ENCODE data around the gene SAE1.

The SAE1 gene

GRCh38 chr19:47230054-47230920 is 99.7 kb downstream of the SAE1 start:
- no peak for DNase-seq (ENCODE audit: low read depth, low spot score)
- Histone ChIP-seq H3K27ac (ENCODE audit: low read length) (no peak overlapping the region), H3K4me1 (ENCODE audit: control insufficient read depth, insufficient read depth, low read length) (peaks cover 16% of the 10 kb centered on the region), H3K27me3 (ENCODE audit: control insufficient read depth, insufficient read depth, low read length) (no peaks in the 10 kb centered on the region), H3K4me3 (ENCODE audit: low read length) (peak overlapping the region; percentile 97), H3K36me3 (ENCODE audit: control insufficient read depth, insufficient read depth, low read length) (no peaks in the 10 kb centered on the region), H3K9me3 (ENCODE audit: control insufficient read depth, insufficient read depth, low read length) (no peaks in the 10 kb centered on the region)
- no CpG with 5 or more reads among the region's 84 CpGs for WGBS (ENCODE audit: insufficient coverage, insufficient read length)

GRCh38 chr19:47230921-47231214 is 100.2 kb downstream of the SAE1 start, which contains the start of gene BBC3:
Gene BBC3 (minus strand): TSS chr19:47231199. CDS start chr19:47228431, 2,768 bp downstream.
- Histone ChIP-seq H3K4me1 (ENCODE audit: control insufficient read depth, insufficient read depth, low read length) (peaks cover 16% of the 10 kb centered on the region), H3K27me3 (ENCODE audit: control insufficient read depth, insufficient read depth, low read length) (no peaks in the 10 kb centered on the region), H3K9me3 (ENCODE audit: control insufficient read depth, insufficient read depth, low read length) (no peaks in the 10 kb centered on the region), H3K27ac (ENCODE audit: low read length) (no peak within 1 kb of the TSS), H3K36me3 (ENCODE audit: control insufficient read depth, insufficient read depth, low read length) (no peaks in the 10 kb centered on the region), H3K4me3 (ENCODE audit: low read length) (peak within 1 kb of the TSS; percentile 97)
- DNase-seq (ENCODE audit: low read depth, low spot score), result no peak
- no CpG with 5 or more reads among the region's 43 CpGs for WGBS (ENCODE audit: insufficient coverage, insufficient read length)

- Histone ChIP-seq H3K27me3 (ENCODE audit: control insufficient read depth, insufficient read depth, low read length) (no peaks in the 10 kb centered on the region), H3K27ac (ENCODE audit: low read length) (no peak overlapping the region), H3K4me3 (ENCODE audit: low read length) (peak overlapping the region; percentile 97; the same call in 1 of the 2 replicates), H3K4me1 (ENCODE audit: control insufficient read depth, insufficient read depth, low read length) (peaks cover 16% of the 10 kb centered on the region), H3K36me3 (ENCODE audit: control insufficient read depth, insufficient read depth, low read length) (no peaks in the 10 kb centered on the region), H3K9me3 (ENCODE audit: control insufficient read depth, insufficient read depth, low read length) (no peaks in the 10 kb centered on the region)
- no CpG with 5 or more reads among the region's 51 CpGs for WGBS (ENCODE audit: insufficient coverage, insufficient read length)
- DNase-seq (ENCODE audit: low read depth, low spot score), result no peak
Measured at GRCh38 chr19:47231215-47232054, 100.8 kb downstream of the SAE1 start.

- Histone ChIP-seq H3K9me3 (ENCODE audit: control insufficient read depth, insufficient read depth, low read length) (no peaks in the 10 kb centered on the region), H3K4me3 (ENCODE audit: low read length) (no peak overlapping the region), H3K36me3 (ENCODE audit: control insufficient read depth, insufficient read depth, low read length) (no peaks in the 10 kb centered on the region), H3K27me3 (ENCODE audit: control insufficient read depth, insufficient read depth, low read length) (no peaks in the 10 kb centered on the region), H3K27ac (ENCODE audit: low read length) (no peak overlapping the region), H3K4me1 (ENCODE audit: control insufficient read depth, insufficient read depth, low read length) (peaks cover 15% of the 10 kb centered on the region)
- WGBS (ENCODE audit: insufficient coverage, insufficient read length), result no CpG with 5 or more reads among the region's 16 CpGs
- no peak for DNase-seq (ENCODE audit: low read depth, low spot score)
Measured at GRCh38 chr19:47232422-47233211, 102.0 kb downstream of the SAE1 start.

GRCh38 chr19:47236072-47236675 is 105.5 kb downstream of the SAE1 start:
- H3K4me3 ChIP-seq (ENCODE audit: low read length), result no peak overlapping the region
- WGBS (ENCODE audit: insufficient coverage, insufficient read length), result no CpG with 5 or more reads among the region's 12 CpGs
- no peaks in the 10 kb centered on the region for H3K36me3 ChIP-seq (ENCODE audit: control insufficient read depth, insufficient read depth, low read length)
- peaks cover 15% of the 10 kb centered on the region for H3K4me1 ChIP-seq (ENCODE audit: control insufficient read depth, insufficient read depth, low read length)
- H3K9me3 ChIP-seq (ENCODE audit: control insufficient read depth, insufficient read depth, low read length), result no peaks in the 10 kb centered on the region
- H3K27me3 ChIP-seq (ENCODE audit: control insufficient read depth, insufficient read depth, low read length), result no peaks in the 10 kb centered on the region
- no peak overlapping the region for H3K27ac ChIP-seq (ENCODE audit: low read length)
- DNase-seq (ENCODE audit: low read depth, low spot score), result no peak

- peaks cover 13% of the 10 kb centered on the region for H3K4me1 ChIP-seq (ENCODE audit: control insufficient read depth, insufficient read depth, low read length)
- WGBS (ENCODE audit: insufficient coverage, insufficient read length), result no CpG with 5 or more reads among the region's 16 CpGs
- no peak overlapping the region for H3K27ac ChIP-seq (ENCODE audit: low read length)
- H3K36me3 ChIP-seq (ENCODE audit: control insufficient read depth, insufficient read depth, low read length), result no peaks in the 10 kb centered on the region
- no peak for DNase-seq (ENCODE audit: low read depth, low spot score)
- peak overlapping the region; percentile 31; the same call in 1 of the 2 replicates for H3K4me3 ChIP-seq (ENCODE audit: low read length)
- H3K9me3 ChIP-seq (ENCODE audit: control insufficient read depth, insufficient read depth, low read length), result no peaks in the 10 kb centered on the region
- H3K27me3 ChIP-seq (ENCODE audit: control insufficient read depth, insufficient read depth, low read length), result no peaks in the 10 kb centered on the region; the same call in 1 of the 2 replicates
Measured at GRCh38 chr19:47239152-47239551, 108.5 kb downstream of the SAE1 start.

- Histone ChIP-seq H3K4me1 (ENCODE audit: control insufficient read depth, insufficient read depth, low read length) (peaks cover 13% of the 10 kb centered on the region), H3K27me3 (ENCODE audit: control insufficient read depth, insufficient read depth, low read length) (no peaks in the 10 kb centered on the region; the same call in 1 of the 2 replicates), H3K9me3 (ENCODE audit: control insufficient read depth, insufficient read depth, low read length) (no peaks in the 10 kb centered on the region), H3K4me3 (ENCODE audit: low read length) (peak overlapping the region; percentile 31), H3K36me3 (ENCODE audit: control insufficient read depth, insufficient read depth, low read length) (no peaks in the 10 kb centered on the region), H3K27ac (ENCODE audit: low read length) (no peak overlapping the region)
- DNase-seq (ENCODE audit: low read depth, low spot score), result no peak
- WGBS (ENCODE audit: insufficient coverage, insufficient read length), result no CpG with 5 or more reads among the region's 62 CpGs
Measured at GRCh38 chr19:47239610-47240296, 109.1 kb downstream of the SAE1 start.

GRCh38 chr19:47240556-47240955 is 109.9 kb downstream of the SAE1 start:
- no peak overlapping the region for H3K27ac ChIP-seq (ENCODE audit: low read length)
- H3K36me3 ChIP-seq (ENCODE audit: control insufficient read depth, insufficient read depth, low read length), result no peaks in the 10 kb centered on the region
- no peaks in the 10 kb centered on the region for H3K9me3 ChIP-seq (ENCODE audit: control insufficient read depth, insufficient read depth, low read length)
- H3K4me1 ChIP-seq (ENCODE audit: control insufficient read depth, insufficient read depth, low read length), result peaks cover 13% of the 10 kb centered on the region
- H3K4me3 ChIP-seq (ENCODE audit: low read length), result no peak overlapping the region
- no CpG with 5 or more reads among the region's 6 CpGs for WGBS (ENCODE audit: insufficient coverage, insufficient read length)
- H3K27me3 ChIP-seq (ENCODE audit: control insufficient read depth, insufficient read depth, low read length), result no peaks in the 10 kb centered on the region; the same call in 1 of the 2 replicates
- DNase-seq (ENCODE audit: low read depth, low spot score), result no peak

GRCh38 chr19:47240996-47241918 is 110.6 kb downstream of the SAE1 start:
- no peak for DNase-seq (ENCODE audit: low read depth, low spot score)
- no CpG with 5 or more reads among the region's 27 CpGs for WGBS (ENCODE audit: insufficient coverage, insufficient read length)
- no peak overlapping the region for H3K4me3 ChIP-seq (ENCODE audit: low read length)

More at GRCh38 chr19:47240996-47241918, 110.6 kb downstream of the SAE1 start:
- no peaks in the 10 kb centered on the region for H3K9me3 ChIP-seq (ENCODE audit: control insufficient read depth, insufficient read depth, low read length)
- H3K36me3 ChIP-seq (ENCODE audit: control insufficient read depth, insufficient read depth, low read length), result no peaks in the 10 kb centered on the region
- H3K27me3 ChIP-seq (ENCODE audit: control insufficient read depth, insufficient read depth, low read length), result no peaks in the 10 kb centered on the region; the same call in 1 of the 2 replicates
- peaks cover 13% of the 10 kb centered on the region for H3K4me1 ChIP-seq (ENCODE audit: control insufficient read depth, insufficient read depth, low read length)
- no peak overlapping the region for H3K27ac ChIP-seq (ENCODE audit: low read length)

Data from iPS DF 6.9 (cell line).